NT2/D1 (cell line): ENCODE measurements around the gene FRMD5.

ENCODE experiments used
- DNase-seq: peaks from one replicate; pipeline ENCODE4 v3.0.0-alpha.2; 2011; ENCODE audit warnings: low read depth, low spot score
- H3K27me3 ChIP-seq: 2 replicates; pipeline ENCODE4 v1.6.0; 2011; ENCODE audit warnings: mild to moderate bottlenecking; ENCODE audit not compliant: insufficient read length, insufficient read depth
- H3K36me3 ChIP-seq: 2 replicates; pipeline ENCODE4 v1.6.1; 2011; ENCODE audit warnings: mild to moderate bottlenecking, low read length, mixed read lengths; ENCODE audit not compliant: insufficient read depth, insufficient read length
- H3K4me1 ChIP-seq: 2 replicates; pipeline ENCODE4 v1.5.1; 2011; ENCODE audit not compliant: insufficient read depth, insufficient read length
- H3K4me3 ChIP-seq: 2 replicates; pipeline ENCODE4 v1.5.1; 2011; ENCODE audit warnings: low read depth; ENCODE audit not compliant: insufficient read length
- H3K9ac ChIP-seq: 2 replicates; pipeline ENCODE4 v1.6.0; 2011; ENCODE audit warnings: low read depth; ENCODE audit not compliant: insufficient read length
- H3K9me3 ChIP-seq: 2 replicates; pipeline ENCODE4 v1.5.1; 2011; ENCODE audit warnings: mild to moderate bottlenecking, low read length; ENCODE audit not compliant: insufficient read depth
- SUZ12 ChIP-seq: IDR thresholded peaks from 2 replicates; pipeline ENCODE4 v1.6.1; 2011; ENCODE audit not compliant: insufficient read length, insufficient read depth; ENCODE audit errors: extremely low read depth
- YY1 ChIP-seq: IDR thresholded peaks from 2 replicates; pipeline ENCODE4 v1.6.1; 2011; ENCODE audit not compliant: insufficient read length, insufficient read depth
- ZNF274 ChIP-seq: IDR thresholded peaks from 2 replicates; pipeline ENCODE4 v1.6.1; 2011; ENCODE audit warnings: mild to moderate bottlenecking, low read depth, low read length

Gene FRMD5

GRCh38 chr15:43950531-43950930 lies 244.5 kb downstream of the FRMD5 start:
- DNase-seq: no peak
- TF ChIP-seq SUZ12 (no peak), YY1 (no peak), ZNF274 (no peak)

GRCh38 chr15:43948691-43949325 lies 246.3 kb downstream of the FRMD5 start:
- no peaks in the 10 kb centered on the region for H3K4me1 ChIP-seq
- H3K9me3 ChIP-seq: no peaks in the 10 kb centered on the region
- H3K9ac ChIP-seq: no peak overlapping the region
- TF ChIP-seq ZNF274 (no peak), YY1 (no peak), SUZ12 (no peak)
- no peaks in the 10 kb centered on the region for H3K36me3 ChIP-seq
- DNase-seq: no peak
- no peaks in the 10 kb centered on the region for H3K27me3 ChIP-seq
- no peak overlapping the region for H3K4me3 ChIP-seq

More at GRCh38 chr15:43950531-43950930, 244.5 kb downstream of the FRMD5 start:
- Histone ChIP-seq H3K36me3 (no peaks in the 10 kb centered on the region), H3K9me3 (no peaks in the 10 kb centered on the region), H3K9ac (no peak overlapping the region), H3K27me3 (no peaks in the 10 kb centered on the region), H3K4me3 (no peak overlapping the region), H3K4me1 (no peaks in the 10 kb centered on the region)

- Histone ChIP-seq H3K36me3 (no peaks in the 10 kb centered on the region), H3K4me1 (no peaks in the 10 kb centered on the region), H3K27me3 (no peaks in the 10 kb centered on the region), H3K9ac (no peak overlapping the region), H3K4me3 (no peak overlapping the region), H3K9me3 (no peaks in the 10 kb centered on the region)
- TF ChIP-seq ZNF274 (no peak), SUZ12 (no peak), YY1 (no peak)
- DNase-seq: no peak
Measured at GRCh38 chr15:43943511-43943910, 251.6 kb downstream of the FRMD5 start.

GRCh38 chr15:43942194-43942593 lies 252.9 kb downstream of the FRMD5 start:
- Histone ChIP-seq H3K4me3 (no peak overlapping the region), H3K9me3 (no peaks in the 10 kb centered on the region), H3K9ac (no peak overlapping the region), H3K4me1 (no peaks in the 10 kb centered on the region), H3K27me3 (no peaks in the 10 kb centered on the region), H3K36me3 (no peaks in the 10 kb centered on the region)
- no peak for DNase-seq
- no peak for TF ChIP-seq SUZ12
- TF ChIP-seq ZNF274: no peak
- no peak for TF ChIP-seq YY1

GRCh38 chr15:43941555-43941954 lies 253.5 kb downstream of the FRMD5 start:
- DNase-seq: no peak
- Histone ChIP-seq H3K9ac (no peak overlapping the region), H3K27me3 (no peaks in the 10 kb centered on the region), H3K4me3 (no peak overlapping the region), H3K36me3 (no peaks in the 10 kb centered on the region), H3K9me3 (no peaks in the 10 kb centered on the region), H3K4me1 (no peaks in the 10 kb centered on the region)
- TF ChIP-seq ZNF274: no peak
- no peak for TF ChIP-seq SUZ12
- no peak for TF ChIP-seq YY1

- no peak overlapping the region for H3K4me3 ChIP-seq
- no peaks in the 10 kb centered on the region for H3K36me3 ChIP-seq
Measured at GRCh38 chr15:43941071-43941470, 254.0 kb downstream of the FRMD5 start.

GRCh38 chr15:43939070-43939469 lies 256.0 kb downstream of the FRMD5 start:
- TF ChIP-seq YY1 (no peak), ZNF274 (no peak), SUZ12 (no peak)
- H3K4me1 ChIP-seq: no peaks in the 10 kb centered on the region
- H3K27me3 ChIP-seq: no peaks in the 10 kb centered on the region
- no peaks in the 10 kb centered on the region for H3K36me3 ChIP-seq
- H3K9ac ChIP-seq: no peak overlapping the region
- H3K4me3 ChIP-seq: no peak overlapping the region
- H3K9me3 ChIP-seq: no peaks in the 10 kb centered on the region
- no peak for DNase-seq

More at GRCh38 chr15:43941071-43941470, 254.0 kb downstream of the FRMD5 start:
- H3K27me3 ChIP-seq: no peaks in the 10 kb centered on the region
- no peaks in the 10 kb centered on the region for H3K9me3 ChIP-seq
- no peak for TF ChIP-seq ZNF274
- no peak for TF ChIP-seq YY1
- no peak for TF ChIP-seq SUZ12
- DNase-seq: no peak
- H3K9ac ChIP-seq: no peak overlapping the region
- no peaks in the 10 kb centered on the region for H3K4me1 ChIP-seq
